ENCODE results near the gene ANKRD40. TPM values are rescaled to one million over a fixed set of nuclear protein-coding genes. Genes with fewer than 3 reads are reported as not detected.

The ANKRD40 gene
- total and polyA plus RNA-seq, 10 donors = 6.8 to 54.6 (median 41.0) TPM

GRCh38 chr17:50668838-50669581 lies 38.7 kb downstream of the ANKRD40 start:
- Histone ChIP-seq H3K36me3 (no peaks in the 10 kb centered on the region), H3K4me1 (peaks cover 0 to 17% (median 5%) of the 10 kb centered on the region in 6 donors), H3K4me3 (no peak overlapping the region), H3K9me3 (no peaks in the 10 kb centered on the region), H3K27me3 (replicated peaks in 1 of 7) (no peaks in the 10 kb centered on the region), H3K27ac (no peak overlapping the region)
- DNase-seq = no peak
- WGBS, 5 donors = 70 to 90% (median 85%) methylated on average over 7 to 9 of the region's 9 CpGs
- intact Hi-C loops (cut with DNase I; ENCODE audit: low total_unique reads) = no loop called here
- TF ChIP-seq POLR2A (IDR thresholded peaks at IDR 0.05) (no peak), POLR2AphosphoS5 (IDR thresholded peaks at IDR 0.05) (no peak), CTCF (IDR thresholded peaks at IDR 0.05 in 8 of 11, conservative IDR thresholded peaks at IDR 0.05 in 3 of 11) (no peak)

- Histone ChIP-seq H3K9me3 (no peaks in the 10 kb centered on the region), H3K27me3 (replicated peaks in 1 of 7) (no peaks in the 10 kb centered on the region), H3K27ac (peak overlapping the region in 1 of 8 donors; percentile 38), H3K4me3 (no peak overlapping the region), H3K4me1 (peaks cover 0 to 25% (median 8%) of the 10 kb centered on the region in 6 donors), H3K36me3 (no peaks in the 10 kb centered on the region)
- TF ChIP-seq CTCF (IDR thresholded peaks at IDR 0.05 in 8 of 11, conservative IDR thresholded peaks at IDR 0.05 in 3 of 11) (no peak), POLR2AphosphoS5 (IDR thresholded peaks at IDR 0.05) (no peak), POLR2A (IDR thresholded peaks at IDR 0.05) (no peak)
- intact Hi-C loops (cut with DNase I; ENCODE audit: low total_unique reads) = no loop called here
- no peak for DNase-seq
- WGBS, 5 donors = 32 to 53% (median 45%) methylated on average over 8 of the region's 8 CpGs
Measured at GRCh38 chr17:50668025-50668837, 39.5 kb downstream of the ANKRD40 start.

- Histone ChIP-seq H3K27ac (no peak overlapping the region), H3K4me3 (no peak overlapping the region), H3K27me3 (replicated peaks in 1 of 7) (no peaks in the 10 kb centered on the region), H3K9me3 (no peaks in the 10 kb centered on the region), H3K36me3 (no peaks in the 10 kb centered on the region), H3K4me1 (peaks cover 0 to 29% (median 10%) of the 10 kb centered on the region in 6 donors)
- 92 to 96% (median 94%) methylated on average over 14 of the region's 14 CpGs for WGBS, 5 donors
- intact Hi-C loops (cut with DNase I; ENCODE audit: low total_unique reads) = no loop called here
- no peak for DNase-seq
- TF ChIP-seq CTCF (IDR thresholded peaks at IDR 0.05 in 8 of 11, conservative IDR thresholded peaks at IDR 0.05 in 3 of 11) = no peak
- no peak for TF ChIP-seq POLR2AphosphoS5 (IDR thresholded peaks at IDR 0.05)
- no peak for TF ChIP-seq POLR2A (IDR thresholded peaks at IDR 0.05)
Measured at GRCh38 chr17:50667259-50668024, 40.3 kb downstream of the ANKRD40 start.
